ENCODE data around the gene TECTB.

TECTB gene

GRCh38 chr10:112288486-112288885, 5.3 kb downstream of the TECTB start:
- Mint-ChIP-seq H3K36me3 (no peaks in the 10 kb centered on the region), H3K4me3 (no peak overlapping the region), H3K9me3 (no peaks in the 10 kb centered on the region), H3K27ac (no peak overlapping the region), H3K4me1 (no peaks in the 10 kb centered on the region), H3K27me3 (peaks cover 12% of the 10 kb centered on the region)
- ATAC-seq = no peak

GRCh38 chr10:112289373-112290053, 6.3 kb downstream of the TECTB start:
- Mint-ChIP-seq H3K27ac (no peak overlapping the region), H3K9me3 (no peaks in the 10 kb centered on the region), H3K36me3 (no peaks in the 10 kb centered on the region), H3K4me3 (no peak overlapping the region), H3K4me1 (no peaks in the 10 kb centered on the region), H3K27me3 (peaks cover 17% of the 10 kb centered on the region)
- no peak for ATAC-seq

- no peak overlapping the region for H3K27ac Mint-ChIP-seq
- peaks cover 17% of the 10 kb centered on the region for H3K27me3 Mint-ChIP-seq
- no peak for ATAC-seq
- H3K4me1 Mint-ChIP-seq = no peaks in the 10 kb centered on the region
- no peak overlapping the region for H3K4me3 Mint-ChIP-seq
- no peaks in the 10 kb centered on the region for H3K36me3 Mint-ChIP-seq
- H3K9me3 Mint-ChIP-seq = no peaks in the 10 kb centered on the region
Observed at GRCh38 chr10:112290054-112290373, 6.8 kb downstream of the TECTB start.

GRCh38 chr10:112294169-112294568, 11.0 kb downstream of the TECTB start:
- Mint-ChIP-seq H3K27me3 (peaks cover 17% of the 10 kb centered on the region), H3K4me3 (no peak overlapping the region), H3K9me3 (no peaks in the 10 kb centered on the region), H3K36me3 (no peaks in the 10 kb centered on the region), H3K4me1 (no peaks in the 10 kb centered on the region), H3K27ac (no peak overlapping the region)
- ATAC-seq = no peak

- no peaks in the 10 kb centered on the region for H3K9me3 Mint-ChIP-seq
- H3K36me3 Mint-ChIP-seq = no peaks in the 10 kb centered on the region
- H3K4me1 Mint-ChIP-seq = no peaks in the 10 kb centered on the region
- H3K4me3 Mint-ChIP-seq = no peak overlapping the region
- peak; percentile 10 for ATAC-seq
- no peak overlapping the region for H3K27ac Mint-ChIP-seq
- peaks cover 23% of the 10 kb centered on the region for H3K27me3 Mint-ChIP-seq
Observed at GRCh38 chr10:112295853-112296830, 12.9 kb downstream of the TECTB start.

GRCh38 chr10:112296908-112297331, 13.7 kb downstream of the TECTB start:
- H3K4me1 Mint-ChIP-seq = no peaks in the 10 kb centered on the region
- H3K36me3 Mint-ChIP-seq = no peaks in the 10 kb centered on the region
- no peak overlapping the region for H3K27ac Mint-ChIP-seq
- H3K9me3 Mint-ChIP-seq = no peaks in the 10 kb centered on the region
- peaks cover 23% of the 10 kb centered on the region for H3K27me3 Mint-ChIP-seq
- ATAC-seq = no peak
- no peak overlapping the region for H3K4me3 Mint-ChIP-seq

GRCh38 chr10:112298581-112298980, 15.4 kb downstream of the TECTB start:
- no peak overlapping the region for H3K4me3 Mint-ChIP-seq
- no peak for ATAC-seq
- H3K27ac Mint-ChIP-seq = no peak overlapping the region
- no peaks in the 10 kb centered on the region for H3K36me3 Mint-ChIP-seq
- peaks cover 11% of the 10 kb centered on the region for H3K27me3 Mint-ChIP-seq
- no peaks in the 10 kb centered on the region for H3K9me3 Mint-ChIP-seq
- no peaks in the 10 kb centered on the region for H3K4me1 Mint-ChIP-seq

GRCh38 chr10:112299456-112299855, 16.3 kb downstream of the TECTB start:
- no peak for ATAC-seq
- H3K27ac Mint-ChIP-seq = no peak overlapping the region
- H3K27me3 Mint-ChIP-seq = peaks cover 6% of the 10 kb centered on the region
- no peaks in the 10 kb centered on the region for H3K9me3 Mint-ChIP-seq
- no peaks in the 10 kb centered on the region for H3K4me1 Mint-ChIP-seq
- H3K36me3 Mint-ChIP-seq = no peaks in the 10 kb centered on the region
- no peak overlapping the region for H3K4me3 Mint-ChIP-seq

GRCh38 chr10:112302335-112302734, 19.1 kb downstream of the TECTB start:
- no peaks in the 10 kb centered on the region for H3K9me3 Mint-ChIP-seq
- no peak overlapping the region for H3K27ac Mint-ChIP-seq
- peaks cover 20% of the 10 kb centered on the region for H3K27me3 Mint-ChIP-seq
- ATAC-seq = no peak
- no peaks in the 10 kb centered on the region for H3K4me1 Mint-ChIP-seq
- H3K36me3 Mint-ChIP-seq = no peaks in the 10 kb centered on the region
- H3K4me3 Mint-ChIP-seq = no peak overlapping the region

GRCh38 chr10:112303528-112303927, 20.3 kb downstream of the TECTB start:
- Mint-ChIP-seq H3K9me3 (no peaks in the 10 kb centered on the region), H3K4me1 (peaks cover 5% of the 10 kb centered on the region), H3K4me3 (no peak overlapping the region), H3K36me3 (no peaks in the 10 kb centered on the region), H3K27me3 (peaks cover 20% of the 10 kb centered on the region), H3K27ac (no peak overlapping the region)
- no peak for ATAC-seq

- Mint-ChIP-seq H3K27me3 (peaks cover 18% of the 10 kb centered on the region), H3K9me3 (no peaks in the 10 kb centered on the region)
- no peak for ATAC-seq
Observed at GRCh38 chr10:112304267-112304859, 21.2 kb downstream of the TECTB start.

GRCh38 chr10:112307358-112308124, 24.3 kb downstream of the TECTB start:
- Mint-ChIP-seq H3K27ac (no peak overlapping the region), H3K27me3 (peaks cover 14% of the 10 kb centered on the region), H3K36me3 (no peaks in the 10 kb centered on the region), H3K4me1 (peaks cover 5% of the 10 kb centered on the region), H3K4me3 (no peak overlapping the region), H3K9me3 (no peaks in the 10 kb centered on the region)
- peak; percentile 57 for ATAC-seq

More at GRCh38 chr10:112304267-112304859, 21.2 kb downstream of the TECTB start:
- no peak overlapping the region for H3K27ac Mint-ChIP-seq
- H3K4me3 Mint-ChIP-seq = no peak overlapping the region
- H3K36me3 Mint-ChIP-seq = no peaks in the 10 kb centered on the region
- H3K4me1 Mint-ChIP-seq = peaks cover 5% of the 10 kb centered on the region

GRCh38 chr10:112308125-112308502, 24.9 kb downstream of the TECTB start:
- ATAC-seq = no peak
- Mint-ChIP-seq H3K4me3 (no peak overlapping the region), H3K36me3 (no peaks in the 10 kb centered on the region), H3K27ac (no peak overlapping the region), H3K27me3 (peaks cover 18% of the 10 kb centered on the region), H3K9me3 (no peaks in the 10 kb centered on the region), H3K4me1 (peaks cover 5% of the 10 kb centered on the region)

- Mint-ChIP-seq H3K4me3 (no peak overlapping the region), H3K27ac (no peak overlapping the region), H3K36me3 (no peaks in the 10 kb centered on the region), H3K27me3 (peaks cover 16% of the 10 kb centered on the region), H3K9me3 (no peaks in the 10 kb centered on the region), H3K4me1 (peaks cover 5% of the 10 kb centered on the region)
- peak; percentile 46 for ATAC-seq
Observed at GRCh38 chr10:112311481-112311880, 28.3 kb downstream of the TECTB start.

GRCh38 chr10:112313234-112313633, 30.0 kb downstream of the TECTB start:
- Mint-ChIP-seq H3K27me3 (peaks cover 30% of the 10 kb centered on the region), H3K27ac (no peak overlapping the region), H3K4me3 (no peak overlapping the region), H3K36me3 (no peaks in the 10 kb centered on the region), H3K9me3 (no peaks in the 10 kb centered on the region), H3K4me1 (no peaks in the 10 kb centered on the region)
- ATAC-seq = no peak
